VCaP (cell line): ENCODE results near the gene LDAH.

Experiments used
- H3K27ac ChIP-seq: fragments of 450-650 bp; 2 replicates; pipeline ENCODE4 v1.5.1; 2017
- CTCF ChIP-seq: fragments of 450-650 bp; conservative IDR thresholded peaks from 2 replicates; pipeline ENCODE4 v1.5.1; 2017; ENCODE audit warnings: mild to moderate bottlenecking, moderate library complexity

The LDAH gene

GRCh38 chr2:20648831-20649230 lies 174.1 kb downstream of the LDAH start:
- no peak overlapping the region for H3K27ac ChIP-seq
- TF ChIP-seq CTCF: no peak

- no peak overlapping the region for H3K27ac ChIP-seq
- TF ChIP-seq CTCF: no peak
Measured at GRCh38 chr2:20648206-20648605, 174.7 kb downstream of the LDAH start.

GRCh38 chr2:20647738-20648137 lies 175.2 kb downstream of the LDAH start:
- TF ChIP-seq CTCF: no peak
- no peak overlapping the region for H3K27ac ChIP-seq

- no peak for TF ChIP-seq CTCF
- H3K27ac ChIP-seq: no peak overlapping the region
Measured at GRCh38 chr2:20647211-20647610, 175.7 kb downstream of the LDAH start.

GRCh38 chr2:20646446-20646845 lies 176.5 kb downstream of the LDAH start:
- no peak overlapping the region for H3K27ac ChIP-seq

GRCh38 chr2:20645761-20646160 lies 177.1 kb downstream of the LDAH start:
- TF ChIP-seq CTCF: no peak
- H3K27ac ChIP-seq: no peak overlapping the region

More at GRCh38 chr2:20646446-20646845, 176.5 kb downstream of the LDAH start:
- TF ChIP-seq CTCF: no peak

- H3K27ac ChIP-seq: no peak overlapping the region
- TF ChIP-seq CTCF: no peak
Measured at GRCh38 chr2:20645301-20645701, 177.6 kb downstream of the LDAH start.

- TF ChIP-seq CTCF: no peak
- no peak overlapping the region for H3K27ac ChIP-seq
Measured at GRCh38 chr2:20643826-20644225, 179.1 kb downstream of the LDAH start.
